NT2/D1 (cell line): ENCODE results near the gene MLH3.

ENCODE experiments used
- DNase-seq: peaks from one replicate; pipeline ENCODE4 v3.0.0-alpha.2; 2011; ENCODE audit warnings: low read depth, low spot score
- H3K27me3 ChIP-seq: 2 replicates; pipeline ENCODE4 v1.6.0; 2011; ENCODE audit warnings: mild to moderate bottlenecking; ENCODE audit not compliant: insufficient read length, insufficient read depth
- H3K36me3 ChIP-seq: 2 replicates; pipeline ENCODE4 v1.6.1; 2011; ENCODE audit warnings: mild to moderate bottlenecking, low read length, mixed read lengths; ENCODE audit not compliant: insufficient read depth, insufficient read length
- H3K4me1 ChIP-seq: 2 replicates; pipeline ENCODE4 v1.5.1; 2011; ENCODE audit not compliant: insufficient read depth, insufficient read length
- H3K4me3 ChIP-seq: 2 replicates; pipeline ENCODE4 v1.5.1; 2011; ENCODE audit warnings: low read depth; ENCODE audit not compliant: insufficient read length
- H3K9ac ChIP-seq: 2 replicates; pipeline ENCODE4 v1.6.0; 2011; ENCODE audit warnings: low read depth; ENCODE audit not compliant: insufficient read length
- H3K9me3 ChIP-seq: 2 replicates; pipeline ENCODE4 v1.5.1; 2011; ENCODE audit warnings: mild to moderate bottlenecking, low read length; ENCODE audit not compliant: insufficient read depth
- SUZ12 ChIP-seq: IDR thresholded peaks from 2 replicates; pipeline ENCODE4 v1.6.1; 2011; ENCODE audit not compliant: insufficient read length, insufficient read depth; ENCODE audit errors: extremely low read depth
- YY1 ChIP-seq: IDR thresholded peaks from 2 replicates; pipeline ENCODE4 v1.6.1; 2011; ENCODE audit not compliant: insufficient read length, insufficient read depth
- ZNF274 ChIP-seq: IDR thresholded peaks from 2 replicates; pipeline ENCODE4 v1.6.1; 2011; ENCODE audit warnings: mild to moderate bottlenecking, low read depth, low read length

The MLH3 gene

DNA sequence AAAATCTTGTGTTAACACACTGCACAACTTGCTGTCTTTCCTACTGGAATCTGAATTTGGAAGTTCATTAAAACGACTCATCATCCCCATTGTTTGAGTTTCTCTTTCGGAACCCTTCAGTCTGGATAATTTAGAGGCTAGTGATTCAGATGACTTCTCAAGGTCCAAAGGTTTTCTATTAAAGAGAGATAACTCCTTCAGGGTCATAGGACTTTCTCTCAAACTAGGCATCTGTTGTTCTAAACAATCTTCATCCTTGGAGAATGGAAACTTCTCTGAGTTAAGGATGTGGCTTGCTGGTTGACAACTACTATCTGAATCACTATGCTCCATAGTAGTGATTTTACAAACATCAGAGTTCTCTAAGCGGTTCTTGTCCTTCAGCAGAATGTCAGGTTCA is 4.4 kb downstream of the MLH3 start:
- Histone ChIP-seq H3K36me3 (peaks cover 27% of the 10 kb centered on the region), H3K27me3 (no peaks in the 10 kb centered on the region), H3K4me3 (no peak overlapping the region), H3K9ac (no peak overlapping the region), H3K4me1 (no peaks in the 10 kb centered on the region), H3K9me3 (no peaks in the 10 kb centered on the region)
- DNase-seq, result no peak
- no peak for TF ChIP-seq SUZ12
- no peak for TF ChIP-seq YY1
- TF ChIP-seq ZNF274, result no peak

DNA sequence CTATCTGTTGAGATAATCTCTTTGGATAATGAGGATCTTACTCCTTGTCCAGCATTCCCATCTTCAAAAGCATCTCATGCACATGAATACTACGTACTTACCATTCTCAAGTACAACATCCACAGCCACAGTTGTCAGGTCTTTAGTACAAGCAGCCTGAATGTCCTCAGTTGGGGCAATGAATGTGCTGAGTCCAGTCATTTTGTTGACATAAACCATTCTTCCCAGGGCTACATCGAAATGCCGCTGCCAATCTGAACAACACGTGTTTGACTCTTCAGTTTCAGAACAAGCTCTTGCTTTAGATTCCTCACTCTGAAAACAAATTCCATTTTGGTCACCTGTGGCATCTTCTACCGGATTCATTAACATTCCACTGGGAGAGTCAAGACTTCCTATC is 5.0 kb downstream of the MLH3 start:
- TF ChIP-seq ZNF274 (no peak), SUZ12 (no peak), YY1 (no peak)
- no peak for DNase-seq
- H3K9me3 ChIP-seq, result no peaks in the 10 kb centered on the region
- no peaks in the 10 kb centered on the region for H3K27me3 ChIP-seq
- no peak overlapping the region for H3K9ac ChIP-seq
- peaks cover 32% of the 10 kb centered on the region for H3K36me3 ChIP-seq
- H3K4me1 ChIP-seq, result no peaks in the 10 kb centered on the region
- no peak overlapping the region for H3K4me3 ChIP-seq

- no peak for DNase-seq
- peaks cover 39% of the 10 kb centered on the region for H3K36me3 ChIP-seq
- no peaks in the 10 kb centered on the region for H3K27me3 ChIP-seq
- H3K4me1 ChIP-seq, result no peaks in the 10 kb centered on the region
- no peak overlapping the region for H3K9ac ChIP-seq
- H3K4me3 ChIP-seq, result no peak overlapping the region
- no peaks in the 10 kb centered on the region for H3K9me3 ChIP-seq
- TF ChIP-seq SUZ12, result no peak
- TF ChIP-seq ZNF274, result no peak
These were observed 6.5 kb downstream of the MLH3 start for GRCh38 chr14:75044752-75045151.

DNA sequence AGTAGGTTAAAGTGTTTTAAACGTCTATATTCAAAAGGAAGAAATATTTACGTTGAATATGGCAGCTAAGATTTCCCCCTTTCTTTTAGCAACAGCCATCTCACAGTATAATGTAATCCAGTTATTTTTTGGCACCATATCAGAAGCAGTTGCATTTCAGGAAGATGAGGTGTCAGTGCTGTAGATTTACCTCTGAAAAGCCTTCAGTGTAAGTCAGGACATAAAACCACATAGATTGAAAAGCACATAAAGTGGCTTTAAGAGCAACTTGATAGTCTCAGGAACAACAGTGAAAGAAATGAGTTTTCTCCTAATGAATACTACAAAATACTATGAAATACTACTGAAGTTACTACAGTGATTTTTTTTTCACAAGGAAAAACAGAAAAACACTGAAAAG is 6.9 kb downstream of the MLH3 start:
- TF ChIP-seq YY1, result no peak
- no peak for TF ChIP-seq SUZ12
- no peak for TF ChIP-seq ZNF274
- Histone ChIP-seq H3K4me3 (no peak overlapping the region), H3K9ac (no peak overlapping the region), H3K4me1 (no peaks in the 10 kb centered on the region), H3K27me3 (no peaks in the 10 kb centered on the region), H3K36me3 (peaks cover 36% of the 10 kb centered on the region), H3K9me3 (no peaks in the 10 kb centered on the region)
- no peak for DNase-seq

- Histone ChIP-seq H3K4me3 (no peak overlapping the region), H3K36me3 (peaks cover 38% of the 10 kb centered on the region), H3K9me3 (no peaks in the 10 kb centered on the region), H3K9ac (no peak overlapping the region), H3K27me3 (no peaks in the 10 kb centered on the region), H3K4me1 (no peaks in the 10 kb centered on the region)
- no peak for TF ChIP-seq SUZ12
- no peak for TF ChIP-seq ZNF274
- no peak for TF ChIP-seq YY1
- DNase-seq, result no peak
These were observed 9.2 kb downstream of the MLH3 start for GRCh38 chr14:75042035-75042434.

DNA sequence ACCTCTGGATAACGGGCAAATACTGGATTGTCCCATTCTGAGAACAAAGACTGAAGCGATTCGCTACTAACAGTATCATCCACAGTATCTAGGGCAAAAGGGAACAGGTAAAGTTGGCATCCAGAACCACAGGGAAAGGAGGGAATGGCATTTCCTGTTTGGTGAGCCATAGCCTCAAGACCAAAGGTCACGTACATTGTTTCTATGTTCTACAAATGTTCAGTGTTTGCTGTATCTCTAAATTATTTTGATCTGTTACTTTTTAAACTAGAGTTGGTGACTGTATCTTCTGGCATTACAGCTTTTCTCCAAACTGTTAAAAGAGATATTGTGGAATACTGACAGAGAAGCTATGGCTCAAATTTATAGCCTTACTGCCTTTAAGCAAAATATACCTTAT is 9.7 kb downstream of the MLH3 start:
- Histone ChIP-seq H3K9ac (no peak overlapping the region), H3K27me3 (no peaks in the 10 kb centered on the region), H3K9me3 (no peaks in the 10 kb centered on the region), H3K4me1 (no peaks in the 10 kb centered on the region), H3K4me3 (no peak overlapping the region), H3K36me3 (peaks cover 38% of the 10 kb centered on the region)
- DNase-seq, result no peak
- TF ChIP-seq SUZ12, result no peak
- no peak for TF ChIP-seq YY1
- no peak for TF ChIP-seq ZNF274

DNA sequence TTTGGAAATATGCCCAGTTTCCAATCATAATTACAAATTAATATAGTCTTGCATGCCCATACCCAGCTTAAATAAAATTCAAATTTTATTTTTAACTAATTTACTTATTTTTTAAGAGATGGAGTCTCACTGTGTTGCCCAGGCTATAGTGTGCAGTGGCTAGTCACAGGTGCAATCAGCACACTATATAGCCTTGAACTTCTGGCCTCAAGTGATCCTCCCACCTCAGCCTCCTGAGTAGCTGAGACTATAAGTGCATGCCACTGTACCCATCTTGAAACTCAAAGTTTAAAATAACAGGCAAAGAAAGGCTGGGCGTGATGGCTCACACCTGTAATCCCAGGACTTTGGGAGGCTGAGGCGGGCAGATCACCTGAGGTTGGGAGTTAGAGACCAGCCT is 10.3 kb downstream of the MLH3 start:
- Histone ChIP-seq H3K4me1 (no peaks in the 10 kb centered on the region), H3K4me3 (no peak overlapping the region), H3K9me3 (no peaks in the 10 kb centered on the region), H3K36me3 (peaks cover 38% of the 10 kb centered on the region), H3K9ac (no peak overlapping the region), H3K27me3 (no peaks in the 10 kb centered on the region)
- no peak for DNase-seq
- no peak for TF ChIP-seq YY1
- TF ChIP-seq SUZ12, result no peak
- TF ChIP-seq ZNF274, result no peak

GRCh38 chr14:75040507-75040906 is 10.8 kb downstream of the MLH3 start:
- Histone ChIP-seq H3K4me1 (no peaks in the 10 kb centered on the region), H3K9ac (no peak overlapping the region), H3K4me3 (no peak overlapping the region), H3K27me3 (no peaks in the 10 kb centered on the region), H3K9me3 (no peaks in the 10 kb centered on the region), H3K36me3 (peaks cover 38% of the 10 kb centered on the region)
- no peak for TF ChIP-seq ZNF274
- TF ChIP-seq SUZ12, result no peak
- no peak for TF ChIP-seq YY1
- no peak for DNase-seq
